ENCODE measurements around the gene RASL11A.

RASL11A gene

GRCh38 chr13:27259831-27260230 is 10.8 kb upstream of the RASL11A start:
- H3K27me3 ChIP-seq (ENCODE audit: insufficient read depth, low read length, poor library complexity): no peaks in the 10 kb centered on the region
- H3K18ac ChIP-seq (ENCODE audit: low read length): no peak overlapping the region
- no peak overlapping the region for H3K23ac ChIP-seq (ENCODE audit: low read length)
- no peak overlapping the region for H2BK15ac ChIP-seq (replicated peaks; ENCODE audit: low read depth)
- no peak overlapping the region for H4K5ac ChIP-seq (ENCODE audit: low read length)
- WGBS (ENCODE audit: extremely low coverage, insufficient coverage, low lambda C conversion rate): no CpG with 5 or more reads among the region's 2 CpGs
- H2AK5ac ChIP-seq (ENCODE audit: low read length): no peak overlapping the region
- no peaks in the 10 kb centered on the region for H3K79me1 ChIP-seq (ENCODE audit: low read length)
- H2BK5ac ChIP-seq (ENCODE audit: low read length): no peak overlapping the region
- no peak overlapping the region for H2BK120ac ChIP-seq (ENCODE audit: low read depth, low read length)
- H3K36me3 ChIP-seq (ENCODE audit: control insufficient read depth, insufficient read depth, low read length): peaks cover 6% of the 10 kb centered on the region
- no peak overlapping the region for H3K27ac ChIP-seq (ENCODE audit: low read depth, low read length)
- H3K4me2 ChIP-seq (ENCODE audit: low read length): no peak overlapping the region
- H3K4me3 ChIP-seq (ENCODE audit: low read length): no peak overlapping the region
- H3K4ac ChIP-seq (ENCODE audit: low read depth, low read length): no peak overlapping the region
- no peaks in the 10 kb centered on the region for H3K4me1 ChIP-seq (ENCODE audit: control insufficient read depth, low read depth, low read length)
- no peak overlapping the region for H3K9ac ChIP-seq (ENCODE audit: low read length)
- no peaks in the 10 kb centered on the region for H3K79me2 ChIP-seq (ENCODE audit: control insufficient read depth, insufficient read depth, low read length)
- DNase-seq: no peak
- no peak overlapping the region for H3K56ac ChIP-seq (ENCODE audit: low read length)
- H4K8ac ChIP-seq (ENCODE audit: low read depth, low read length): no peak overlapping the region

DNA sequence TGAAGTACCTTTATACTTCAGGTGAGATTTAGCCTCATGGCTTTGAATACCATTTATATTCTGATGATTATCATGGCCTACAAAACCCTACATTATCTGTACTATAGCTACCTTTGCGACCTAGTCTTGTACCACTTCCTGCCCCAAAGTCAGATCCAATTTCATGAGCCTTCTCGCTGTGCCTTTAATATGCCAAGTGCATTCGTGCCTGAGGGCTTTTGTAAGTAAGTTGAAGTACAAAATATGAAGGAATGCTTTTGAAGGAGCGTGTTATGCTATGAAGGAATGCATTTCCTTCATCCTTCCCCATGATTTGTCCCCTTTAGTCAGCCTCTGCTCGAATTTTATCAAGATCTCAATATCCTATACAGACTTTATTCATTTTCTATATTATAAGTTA is 9.2 kb upstream of the RASL11A start:
- no peak overlapping the region for H2BK5ac ChIP-seq (ENCODE audit: low read length)
- DNase-seq: no peak
- H3K56ac ChIP-seq (ENCODE audit: low read length): no peak overlapping the region
- no peak overlapping the region for H3K27ac ChIP-seq (ENCODE audit: low read depth, low read length)
- no peak overlapping the region for H4K5ac ChIP-seq (ENCODE audit: low read length)
- H2BK120ac ChIP-seq (ENCODE audit: low read depth, low read length): no peak overlapping the region
- no peak overlapping the region for H3K4me2 ChIP-seq (ENCODE audit: low read length)
- peaks cover 6% of the 10 kb centered on the region for H3K36me3 ChIP-seq (ENCODE audit: control insufficient read depth, insufficient read depth, low read length)
- WGBS (ENCODE audit: extremely low coverage, insufficient coverage, low lambda C conversion rate): no CpG with 5 or more reads among the region's 5 CpGs
- H3K79me2 ChIP-seq (ENCODE audit: control insufficient read depth, insufficient read depth, low read length): no peaks in the 10 kb centered on the region
- H3K23ac ChIP-seq (ENCODE audit: low read length): no peak overlapping the region
- H3K4me3 ChIP-seq (ENCODE audit: low read length): no peak overlapping the region
- no peak overlapping the region for H4K8ac ChIP-seq (ENCODE audit: low read depth, low read length)
- no peaks in the 10 kb centered on the region for H3K79me1 ChIP-seq (ENCODE audit: low read length)
- H2BK15ac ChIP-seq (replicated peaks; ENCODE audit: low read depth): no peak overlapping the region
- no peak overlapping the region for H3K18ac ChIP-seq (ENCODE audit: low read length)
- H3K9ac ChIP-seq (ENCODE audit: low read length): no peak overlapping the region
- no peak overlapping the region for H3K4ac ChIP-seq (ENCODE audit: low read depth, low read length)
- no peak overlapping the region for H2AK5ac ChIP-seq (ENCODE audit: low read length)
- no peaks in the 10 kb centered on the region for H3K4me1 ChIP-seq (ENCODE audit: control insufficient read depth, low read depth, low read length)
- H3K27me3 ChIP-seq (ENCODE audit: insufficient read depth, low read length, poor library complexity): no peaks in the 10 kb centered on the region

- H3K4me2 ChIP-seq (ENCODE audit: low read length): no peak overlapping the region
- no peak overlapping the region for H4K5ac ChIP-seq (ENCODE audit: low read length)
- no peaks in the 10 kb centered on the region for H3K79me2 ChIP-seq (ENCODE audit: control insufficient read depth, insufficient read depth, low read length)
- no peak overlapping the region for H3K23ac ChIP-seq (ENCODE audit: low read length)
- no peak overlapping the region for H3K4me3 ChIP-seq (ENCODE audit: low read length)
- H3K36me3 ChIP-seq (ENCODE audit: control insufficient read depth, insufficient read depth, low read length): peaks cover 1% of the 10 kb centered on the region
- H2BK120ac ChIP-seq (ENCODE audit: low read depth, low read length): no peak overlapping the region
- no peak overlapping the region for H4K8ac ChIP-seq (ENCODE audit: low read depth, low read length)
- no peak overlapping the region for H3K27ac ChIP-seq (ENCODE audit: low read depth, low read length)
- no peak overlapping the region for H3K18ac ChIP-seq (ENCODE audit: low read length)
- H2AK5ac ChIP-seq (ENCODE audit: low read length): no peak overlapping the region
- H3K4ac ChIP-seq (ENCODE audit: low read depth, low read length): no peak overlapping the region
- H2BK5ac ChIP-seq (ENCODE audit: low read length): no peak overlapping the region
- WGBS (ENCODE audit: extremely low coverage, insufficient coverage, low lambda C conversion rate): no CpG with 5 or more reads among the region's 2 CpGs
- no peaks in the 10 kb centered on the region for H3K27me3 ChIP-seq (ENCODE audit: insufficient read depth, low read length, poor library complexity)
- H3K79me1 ChIP-seq (ENCODE audit: low read length): no peaks in the 10 kb centered on the region
- H3K56ac ChIP-seq (ENCODE audit: low read length): no peak overlapping the region
- H2BK15ac ChIP-seq (replicated peaks; ENCODE audit: low read depth): no peak overlapping the region
- no peak overlapping the region for H3K9ac ChIP-seq (ENCODE audit: low read length)
- DNase-seq: no peak
- H3K4me1 ChIP-seq (ENCODE audit: control insufficient read depth, low read depth, low read length): no peaks in the 10 kb centered on the region
These were observed 7.2 kb upstream of the RASL11A start for GRCh38 chr13:27263438-27263837.

GRCh38 chr13:27264181-27264580 is 6.4 kb upstream of the RASL11A start:
- Histone ChIP-seq H3K27ac (ENCODE audit: low read depth, low read length) (no peak overlapping the region), H2BK120ac (ENCODE audit: low read depth, low read length) (no peak overlapping the region), H3K9ac (ENCODE audit: low read length) (no peak overlapping the region), H3K56ac (ENCODE audit: low read length) (no peak overlapping the region), H3K79me2 (ENCODE audit: control insufficient read depth, insufficient read depth, low read length) (no peaks in the 10 kb centered on the region), H3K27me3 (ENCODE audit: insufficient read depth, low read length, poor library complexity) (no peaks in the 10 kb centered on the region), H3K4ac (ENCODE audit: low read depth, low read length) (no peak overlapping the region), H3K79me1 (ENCODE audit: low read length) (no peaks in the 10 kb centered on the region), H3K4me1 (ENCODE audit: control insufficient read depth, low read depth, low read length) (no peaks in the 10 kb centered on the region), H3K4me3 (ENCODE audit: low read length) (no peak overlapping the region), H4K5ac (ENCODE audit: low read length) (no peak overlapping the region), H3K36me3 (ENCODE audit: control insufficient read depth, insufficient read depth, low read length) (peaks cover 1% of the 10 kb centered on the region), H3K23ac (ENCODE audit: low read length) (no peak overlapping the region), H2BK15ac (replicated peaks; ENCODE audit: low read depth) (no peak overlapping the region), H3K18ac (ENCODE audit: low read length) (no peak overlapping the region), H4K8ac (ENCODE audit: low read depth, low read length) (no peak overlapping the region), H2BK5ac (ENCODE audit: low read length) (no peak overlapping the region), H3K4me2 (ENCODE audit: low read length) (no peak overlapping the region), H2AK5ac (ENCODE audit: low read length) (no peak overlapping the region)
- WGBS (ENCODE audit: extremely low coverage, insufficient coverage, low lambda C conversion rate): no CpG with 5 or more reads among the region's 5 CpGs
- DNase-seq: no peak

- H3K9ac ChIP-seq (ENCODE audit: low read length): no peak overlapping the region
- H3K27ac ChIP-seq (ENCODE audit: low read depth, low read length): no peak overlapping the region
- no peak overlapping the region for H3K4ac ChIP-seq (ENCODE audit: low read depth, low read length)
- peaks cover 1% of the 10 kb centered on the region for H3K36me3 ChIP-seq (ENCODE audit: control insufficient read depth, insufficient read depth, low read length)
- no peak overlapping the region for H3K4me2 ChIP-seq (ENCODE audit: low read length)
- H2AK5ac ChIP-seq (ENCODE audit: low read length): no peak overlapping the region
- no peak overlapping the region for H2BK5ac ChIP-seq (ENCODE audit: low read length)
- no CpG with 5 or more reads among the region's 1 CpG for WGBS (ENCODE audit: extremely low coverage, insufficient coverage, low lambda C conversion rate)
- H3K4me1 ChIP-seq (ENCODE audit: control insufficient read depth, low read depth, low read length): no peaks in the 10 kb centered on the region
- H3K23ac ChIP-seq (ENCODE audit: low read length): no peak overlapping the region
- no peak overlapping the region for H4K8ac ChIP-seq (ENCODE audit: low read depth, low read length)
- no peaks in the 10 kb centered on the region for H3K27me3 ChIP-seq (ENCODE audit: insufficient read depth, low read length, poor library complexity)
- no peak overlapping the region for H3K4me3 ChIP-seq (ENCODE audit: low read length)
- H3K18ac ChIP-seq (ENCODE audit: low read length): no peak overlapping the region
- H3K79me1 ChIP-seq (ENCODE audit: low read length): no peaks in the 10 kb centered on the region
- no peak overlapping the region for H2BK15ac ChIP-seq (replicated peaks; ENCODE audit: low read depth)
- H4K5ac ChIP-seq (ENCODE audit: low read length): no peak overlapping the region
- DNase-seq: no peak
- H3K79me2 ChIP-seq (ENCODE audit: control insufficient read depth, insufficient read depth, low read length): no peaks in the 10 kb centered on the region
- no peak overlapping the region for H2BK120ac ChIP-seq (ENCODE audit: low read depth, low read length)
- H3K56ac ChIP-seq (ENCODE audit: low read length): no peak overlapping the region
These were observed 6.0 kb upstream of the RASL11A start for GRCh38 chr13:27264648-27265047.

DNA sequence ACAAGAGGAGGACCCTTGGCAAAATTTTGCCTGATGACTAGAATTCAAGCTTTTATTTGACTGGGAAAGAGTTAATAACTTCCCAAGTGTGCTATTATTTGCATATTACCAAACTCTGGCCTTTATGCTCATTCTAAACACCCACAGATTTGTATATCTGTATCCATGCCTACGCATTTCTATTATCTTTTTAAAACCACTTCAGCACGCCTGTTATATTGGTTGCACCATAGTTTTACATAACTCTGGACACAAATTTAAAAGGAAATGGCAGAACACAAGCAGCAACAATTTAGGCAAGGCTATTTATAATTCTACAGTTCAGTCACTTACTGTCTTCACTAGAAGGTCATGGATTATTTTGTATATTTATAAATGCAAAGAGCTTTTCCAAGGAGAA is 3.7 kb upstream of the RASL11A start:
- H3K9ac ChIP-seq (ENCODE audit: low read length): no peak overlapping the region

More for the DNA sequence above, 3.7 kb upstream of the RASL11A start:
- H3K36me3 ChIP-seq (ENCODE audit: control insufficient read depth, insufficient read depth, low read length): no peaks in the 10 kb centered on the region
- H2AK5ac ChIP-seq (ENCODE audit: low read length): no peak overlapping the region
- no peak overlapping the region for H3K27ac ChIP-seq (ENCODE audit: low read depth, low read length)
- no peak overlapping the region for H4K8ac ChIP-seq (ENCODE audit: low read depth, low read length)
- H3K4me1 ChIP-seq (ENCODE audit: control insufficient read depth, low read depth, low read length): no peaks in the 10 kb centered on the region
- no peak for DNase-seq
- no peak overlapping the region for H3K4me3 ChIP-seq (ENCODE audit: low read length)
- no peak overlapping the region for H3K4me2 ChIP-seq (ENCODE audit: low read length)
- no peak overlapping the region for H2BK15ac ChIP-seq (replicated peaks; ENCODE audit: low read depth)
- H3K18ac ChIP-seq (ENCODE audit: low read length): no peak overlapping the region
- H2BK5ac ChIP-seq (ENCODE audit: low read length): no peak overlapping the region
- no peak overlapping the region for H4K5ac ChIP-seq (ENCODE audit: low read length)
- no CpG with 5 or more reads among the region's 2 CpGs for WGBS (ENCODE audit: extremely low coverage, insufficient coverage, low lambda C conversion rate)
- no peak overlapping the region for H3K23ac ChIP-seq (ENCODE audit: low read length)
- H3K79me1 ChIP-seq (ENCODE audit: low read length): no peaks in the 10 kb centered on the region
- H3K4ac ChIP-seq (ENCODE audit: low read depth, low read length): no peak overlapping the region
- H3K56ac ChIP-seq (ENCODE audit: low read length): no peak overlapping the region
- H3K79me2 ChIP-seq (ENCODE audit: control insufficient read depth, insufficient read depth, low read length): no peaks in the 10 kb centered on the region
- H3K27me3 ChIP-seq (ENCODE audit: insufficient read depth, low read length, poor library complexity): no peaks in the 10 kb centered on the region
- H2BK120ac ChIP-seq (ENCODE audit: low read depth, low read length): no peak overlapping the region

Measured in mesendoderm (in vitro differentiated cells).